Measurements from ENCODE around the gene LEMD2. TPM values are rescaled to one million over a fixed set of nuclear protein-coding genes. Genes with fewer than 3 reads are reported as not detected.

The LEMD2 gene
- total and polyA plus RNA-seq, 12 donors: 32.4 to 121 (median 60.0) TPM

DNA sequence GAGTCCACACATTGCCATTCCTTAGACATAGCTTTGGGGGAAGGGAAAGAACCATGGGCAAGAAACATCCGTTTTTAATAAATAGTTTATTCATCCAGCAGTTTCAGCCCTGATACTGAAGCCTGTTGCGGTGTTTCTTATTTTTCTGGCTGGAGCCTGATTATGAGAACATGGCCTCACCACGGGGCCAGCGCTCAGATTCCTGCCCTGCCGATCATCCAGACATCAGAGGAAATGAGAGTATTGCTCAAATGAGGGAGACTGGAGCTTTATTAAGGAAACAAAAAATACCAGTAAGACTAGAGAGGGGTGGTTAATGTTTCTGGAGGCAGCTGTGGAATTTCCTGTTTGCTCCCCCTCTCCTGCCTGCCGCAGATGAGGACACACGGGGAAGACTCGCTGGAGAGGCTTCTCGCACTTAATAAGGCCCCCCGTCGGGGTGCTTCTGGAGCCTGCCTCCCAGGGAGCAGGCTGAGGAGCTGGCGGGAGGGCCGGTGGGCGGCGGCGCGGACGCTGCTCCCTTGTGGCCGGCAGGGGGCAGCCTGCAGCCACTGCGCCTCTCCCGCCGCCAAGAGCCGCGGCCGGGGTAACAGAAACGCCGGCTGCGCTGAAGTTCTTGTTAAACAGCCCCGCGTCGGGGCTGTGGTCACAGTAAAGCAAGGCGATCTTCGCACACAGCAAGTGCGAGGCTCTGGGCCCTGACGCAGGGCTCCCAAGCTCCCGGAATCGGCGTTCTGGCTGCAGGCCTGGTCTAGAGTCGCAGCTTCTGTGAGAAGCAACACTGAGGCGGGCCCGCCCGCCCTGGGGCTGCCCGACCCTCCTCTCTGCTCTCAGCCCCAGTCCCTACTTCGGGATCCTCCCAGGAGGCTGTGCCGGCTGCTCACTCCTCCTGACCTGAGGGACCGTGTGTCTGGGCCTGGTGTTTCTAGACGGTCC is 17.5 kb downstream of the LEMD2 start:
- H3K4me3 ChIP-seq: no peak overlapping the region

DNA sequence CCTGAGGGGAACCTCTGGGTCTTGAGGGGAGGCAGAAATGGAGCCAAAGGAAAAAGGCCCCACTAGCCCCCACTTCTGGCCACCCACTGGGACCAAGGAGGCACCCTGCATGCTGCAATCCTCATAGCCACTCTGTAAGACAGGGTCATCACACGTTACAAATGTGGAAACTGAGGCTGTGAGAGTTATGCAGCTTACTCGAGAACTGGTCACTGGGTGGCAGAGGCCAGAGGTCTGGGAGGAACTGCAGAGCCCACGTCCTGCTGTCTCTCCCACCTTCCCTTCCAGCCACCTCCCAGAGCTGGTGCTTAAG is 18.1 kb downstream of the LEMD2 start:
- Histone ChIP-seq H3K9me3 (replicated peaks in 1 of 3) (no peaks in the 10 kb centered on the region), H3K36me3 (replicated peaks in 1 of 2) (peaks cover 0 to 37% of the 10 kb centered on the region in 2 donors), H3K4me3 (no peak overlapping the region), H3K4me1 (replicated peaks in 1 of 2) (peaks cover 13 to 24% of the 10 kb centered on the region in 2 donors), H3K27ac (peak overlapping the region in 2 of 5 donors; percentile 68 to 86), H3K27me3 (no peaks in the 10 kb centered on the region)
- DNase-seq: no peak
- WGBS, 4 donors: 22 to 66% (median 38%) methylated on average over 3 of the region's 3 CpGs
- intact Hi-C loops (cut with DNase I): loop anchor here (5.0 kb wide), 2 partner anchors 257 to 382 kb away; no protein-coding TSS in a partner anchor
- no peak for TF ChIP-seq POLR2A (IDR thresholded peaks at IDR 0.05)
- TF ChIP-seq, protein P1, sequence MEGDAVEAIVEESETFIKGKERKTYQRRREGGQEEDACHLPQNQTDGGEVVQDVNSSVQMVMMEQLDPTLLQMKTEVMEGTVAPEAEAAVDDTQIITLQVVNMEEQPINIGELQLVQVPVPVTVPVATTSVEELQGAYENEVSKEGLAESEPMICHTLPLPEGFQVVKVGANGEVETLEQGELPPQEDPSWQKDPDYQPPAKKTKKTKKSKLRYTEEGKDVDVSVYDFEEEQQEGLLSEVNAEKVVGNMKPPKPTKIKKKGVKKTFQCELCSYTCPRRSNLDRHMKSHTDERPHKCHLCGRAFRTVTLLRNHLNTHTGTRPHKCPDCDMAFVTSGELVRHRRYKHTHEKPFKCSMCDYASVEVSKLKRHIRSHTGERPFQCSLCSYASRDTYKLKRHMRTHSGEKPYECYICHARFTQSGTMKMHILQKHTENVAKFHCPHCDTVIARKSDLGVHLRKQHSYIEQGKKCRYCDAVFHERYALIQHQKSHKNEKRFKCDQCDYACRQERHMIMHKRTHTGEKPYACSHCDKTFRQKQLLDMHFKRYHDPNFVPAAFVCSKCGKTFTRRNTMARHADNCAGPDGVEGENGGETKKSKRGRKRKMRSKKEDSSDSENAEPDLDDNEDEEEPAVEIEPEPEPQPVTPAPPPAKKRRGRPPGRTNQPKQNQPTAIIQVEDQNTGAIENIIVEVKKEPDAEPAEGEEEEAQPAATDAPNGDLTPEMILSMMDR (IDR thresholded peaks at IDR 0.05): no peak

More for the DNA sequence above, 17.5 kb downstream of the LEMD2 start:
- intact Hi-C loops (cut with DNase I): loop anchor here (5.0 kb wide), 2 partner anchors 256 to 381 kb away; no protein-coding TSS in a partner anchor
- TF ChIP-seq, protein P1 (IDR thresholded peaks at IDR 0.05): peak; percentile 71 to 98 (median 90)
- no peak for TF ChIP-seq POLR2A (IDR thresholded peaks at IDR 0.05)
- DNase-seq: peak; percentile 61 to 83 (median 74)
- H3K9me3 ChIP-seq (replicated peaks in 1 of 3): no peaks in the 10 kb centered on the region
- H3K27ac ChIP-seq: peak overlapping the region in 3 of 5 donors; percentile 10 to 86 (median 68)
- H3K4me1 ChIP-seq (replicated peaks in 1 of 2): peaks cover 13 to 24% of the 10 kb centered on the region in 2 donors
- WGBS, 4 donors: 13 to 23% (median 16%) methylated on average over 12 to 47 of the region's 47 CpGs
- peaks cover 0 to 43% of the 10 kb centered on the region in 2 donors for H3K36me3 ChIP-seq (replicated peaks in 1 of 2)
- H3K27me3 ChIP-seq: no peaks in the 10 kb centered on the region

DNA sequence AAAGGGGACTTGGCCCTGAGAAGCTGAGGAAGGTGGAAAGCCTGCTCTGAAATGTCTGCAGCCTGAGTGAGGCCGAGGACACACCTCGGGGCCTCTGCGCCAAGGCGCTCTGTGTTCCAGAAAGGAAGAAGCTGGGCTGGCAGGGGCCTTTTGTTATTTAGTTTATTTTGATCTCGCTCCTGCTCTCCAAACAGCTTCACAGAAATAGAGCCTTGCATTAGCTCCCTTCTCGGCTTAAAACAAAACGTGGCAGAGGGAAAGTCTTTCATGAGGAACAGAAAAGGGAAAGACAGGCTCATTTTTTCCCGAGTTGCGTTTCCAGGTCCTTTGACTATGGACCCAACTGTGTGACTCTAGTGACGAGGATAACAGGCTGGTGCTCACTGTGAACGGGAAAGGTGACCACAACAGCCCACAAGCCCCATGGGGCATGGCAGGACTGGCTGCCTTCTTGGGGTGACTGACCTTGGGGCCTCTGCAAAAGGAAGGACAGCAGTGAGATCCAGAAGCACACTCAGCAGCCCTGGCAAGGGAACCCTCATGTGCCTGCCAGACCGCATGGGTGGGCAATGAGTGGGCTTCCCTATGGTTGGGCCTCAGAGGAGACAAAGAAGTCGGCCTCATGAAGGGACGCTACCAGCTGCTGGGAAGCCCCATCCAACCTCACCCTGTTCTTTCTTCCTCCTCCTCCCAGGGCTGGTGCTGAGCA is 18.7 kb downstream of the LEMD2 start:
- WGBS, 4 donors: 28 to 37% (median 33%) methylated on average over 9 to 14 of the region's 14 CpGs
- H3K4me3 ChIP-seq: no peak overlapping the region
- H3K9me3 ChIP-seq (replicated peaks in 1 of 3): no peaks in the 10 kb centered on the region
- DNase-seq: no peak
- intact Hi-C loops (cut with DNase I): loop anchor here (5.0 kb wide), 2 partner anchors 257 to 382 kb away; no protein-coding TSS in a partner anchor
- TF ChIP-seq POLR2A (IDR thresholded peaks at IDR 0.05): no peak
- TF ChIP-seq, protein P1 (IDR thresholded peaks at IDR 0.05): no peak
- H3K4me1 ChIP-seq (replicated peaks in 1 of 2): peaks cover 13 to 24% of the 10 kb centered on the region in 2 donors
- H3K36me3 ChIP-seq (replicated peaks in 1 of 2): peaks cover 0 to 32% of the 10 kb centered on the region in 2 donors
- H3K27me3 ChIP-seq: no peaks in the 10 kb centered on the region
- H3K27ac ChIP-seq: peak overlapping the region in 2 of 5 donors; percentile 68 to 86

DNA sequence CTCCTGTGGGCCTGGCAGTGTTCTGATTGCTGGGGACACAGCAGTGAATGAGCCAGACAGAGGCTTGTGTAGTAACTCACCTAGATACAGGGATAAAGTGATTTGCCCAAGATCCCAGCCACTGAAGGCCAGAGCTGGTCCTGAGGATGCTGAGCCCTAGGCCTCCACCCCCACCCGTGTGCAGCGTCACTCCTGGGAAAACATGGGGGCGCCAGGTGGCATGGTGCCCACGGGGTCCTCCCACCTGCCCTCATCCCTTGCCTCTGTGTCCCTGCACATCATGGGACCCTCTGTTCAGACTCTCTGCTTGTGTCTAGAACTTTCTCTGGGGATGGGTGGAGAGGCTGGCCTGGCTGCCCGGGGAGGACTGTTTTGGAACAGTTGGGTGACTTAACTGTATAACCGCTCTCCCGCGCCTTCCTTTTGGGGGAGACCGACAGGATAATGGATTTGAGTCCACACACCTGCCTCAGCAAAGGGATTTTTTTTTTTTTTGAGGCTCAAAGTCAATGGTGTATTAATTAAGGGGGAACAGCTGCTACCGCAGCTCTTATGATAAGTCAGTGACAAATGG is 19.6 kb downstream of the LEMD2 start:
- Histone ChIP-seq H3K4me1 (replicated peaks in 1 of 2) (peaks cover 13 to 24% of the 10 kb centered on the region in 2 donors), H3K27me3 (no peaks in the 10 kb centered on the region), H3K27ac (peak overlapping the region in 1 of 5 donors; percentile 68), H3K4me3 (no peak overlapping the region), H3K36me3 (replicated peaks in 1 of 2) (peaks cover 0 to 23% of the 10 kb centered on the region in 2 donors), H3K9me3 (replicated peaks in 1 of 3) (no peaks in the 10 kb centered on the region)
- intact Hi-C loops (cut with DNase I): no loop called here
- no peak for DNase-seq
- 77 to 84% (median 82%) methylated on average over 10 of the region's 10 CpGs for WGBS, 4 donors
- TF ChIP-seq, protein P1 (IDR thresholded peaks at IDR 0.05): no peak
- no peak for TF ChIP-seq POLR2A (IDR thresholded peaks at IDR 0.05)
